GM10248 (cell line): ENCODE results near the gene RIN3.

ENCODE experiments used
- CTCF ChIA-PET: fragments of 300-600 bp; sonication (Branson Sonifier 250); formaldehyde crosslinking; extraction: SDS; loops from one replicate; lab custom pipeline; 2021; ENCODE audit warnings: antibody characterized with exemption; lab: Yijun Ruan, JAX
- POLR2A ChIA-PET: fragments of 350-650 bp; sonication (Branson Sonifier 250); formaldehyde crosslinking; extraction: SDS; loops from one replicate; lab custom pipeline; 2020; ENCODE audit warnings: antibody characterized with exemption; lab: Yijun Ruan, JAX
- DNase-seq: peaks from one replicate; pipeline ENCODE4 v3.0.0; 2012; ENCODE audit errors: extremely low spot score
- TF ChIP-seq, protein P1 (sequence below): IDR thresholded peaks from 2 replicates; pipeline ENCODE4 v1.5.1; 2012; ENCODE audit warnings: mild to moderate bottlenecking, low read depth; ENCODE audit errors: extremely low read depth, missing control alignments, control extremely low read depth

The RIN3 gene

DNA sequence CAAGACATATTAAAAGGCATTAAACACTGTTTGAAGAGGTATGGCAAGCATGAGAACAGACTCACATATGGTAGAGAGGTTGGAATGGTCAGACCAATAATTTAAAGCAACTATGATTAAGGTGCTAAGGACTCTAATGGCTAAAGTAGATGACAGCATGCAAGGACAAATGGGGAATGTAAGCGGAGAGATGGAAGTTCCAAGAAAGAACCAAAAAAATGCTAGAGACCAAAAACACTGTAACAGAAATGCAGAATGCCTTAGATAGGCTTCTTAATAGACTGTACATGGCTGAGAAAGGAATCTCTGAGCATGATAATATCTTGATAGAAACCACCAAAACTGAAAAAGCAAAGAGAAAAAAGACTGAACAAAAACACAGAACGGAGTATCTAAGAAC, 77.4 kb downstream of the RIN3 start:
- DNase-seq: no peak
- TF ChIP-seq, protein P1, sequence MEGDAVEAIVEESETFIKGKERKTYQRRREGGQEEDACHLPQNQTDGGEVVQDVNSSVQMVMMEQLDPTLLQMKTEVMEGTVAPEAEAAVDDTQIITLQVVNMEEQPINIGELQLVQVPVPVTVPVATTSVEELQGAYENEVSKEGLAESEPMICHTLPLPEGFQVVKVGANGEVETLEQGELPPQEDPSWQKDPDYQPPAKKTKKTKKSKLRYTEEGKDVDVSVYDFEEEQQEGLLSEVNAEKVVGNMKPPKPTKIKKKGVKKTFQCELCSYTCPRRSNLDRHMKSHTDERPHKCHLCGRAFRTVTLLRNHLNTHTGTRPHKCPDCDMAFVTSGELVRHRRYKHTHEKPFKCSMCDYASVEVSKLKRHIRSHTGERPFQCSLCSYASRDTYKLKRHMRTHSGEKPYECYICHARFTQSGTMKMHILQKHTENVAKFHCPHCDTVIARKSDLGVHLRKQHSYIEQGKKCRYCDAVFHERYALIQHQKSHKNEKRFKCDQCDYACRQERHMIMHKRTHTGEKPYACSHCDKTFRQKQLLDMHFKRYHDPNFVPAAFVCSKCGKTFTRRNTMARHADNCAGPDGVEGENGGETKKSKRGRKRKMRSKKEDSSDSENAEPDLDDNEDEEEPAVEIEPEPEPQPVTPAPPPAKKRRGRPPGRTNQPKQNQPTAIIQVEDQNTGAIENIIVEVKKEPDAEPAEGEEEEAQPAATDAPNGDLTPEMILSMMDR: no peak
- ChIA-PET CTCF (interaction anchor here (1.1 to 5.3 kb wide), 5 partner anchors 11 to 96 kb away, joined by 3 to 36 read pairs (median 9); no protein-coding TSS in a partner anchor), POLR2A (no interaction called here)

DNA sequence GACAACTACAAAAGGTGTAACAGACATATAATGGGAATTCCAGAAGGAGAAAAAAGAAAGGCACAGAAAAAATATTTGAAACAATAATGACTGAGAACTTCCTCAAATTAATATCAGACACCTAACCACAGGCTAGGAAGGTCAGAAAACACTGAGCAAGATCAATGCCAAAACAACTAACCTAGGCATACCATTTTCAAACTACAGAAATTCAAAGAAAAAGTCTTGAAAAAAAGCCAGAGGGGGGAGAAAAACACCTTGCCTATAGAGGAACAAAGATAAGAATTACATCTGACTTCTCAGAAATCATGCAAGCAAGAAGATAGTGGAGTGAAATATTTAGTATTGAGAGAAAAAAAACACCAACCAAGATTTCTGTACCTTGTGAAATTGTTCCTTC, 77.8 kb downstream of the RIN3 start:
- TF ChIP-seq, protein P1: no peak
- no peak for DNase-seq
- ChIA-PET CTCF (no interaction called here), POLR2A (no interaction called here)

DNA sequence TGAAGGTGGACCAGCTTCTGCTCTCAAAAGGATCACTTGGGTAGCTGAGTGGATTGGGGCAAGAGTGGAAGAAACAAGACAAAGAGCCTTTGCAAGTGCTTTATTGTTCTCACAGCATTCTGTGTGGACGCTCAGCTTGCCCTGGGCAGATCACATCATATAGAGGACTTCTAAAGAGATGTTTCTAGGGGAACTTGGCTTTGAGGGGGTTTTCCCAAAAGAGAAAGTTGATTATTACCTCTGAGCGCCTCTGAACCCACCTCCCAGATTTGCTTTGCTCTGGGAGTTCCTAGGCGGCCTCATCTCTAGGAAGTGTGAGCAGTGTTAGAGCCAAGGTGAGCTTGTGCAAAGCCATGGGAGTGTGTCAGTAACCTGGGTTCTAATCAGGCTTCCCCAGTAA, 81.7 kb downstream of the RIN3 start:
- POLR2A ChIA-PET: no interaction called here
- CTCF ChIA-PET: interaction anchor here (1.2 to 2.6 kb wide), 5 partner anchors 8 to 85 kb away, joined by 3 to 10 read pairs (median 4); no protein-coding TSS in a partner anchor
- no peak for DNase-seq
- TF ChIP-seq, protein P1: no peak

DNA sequence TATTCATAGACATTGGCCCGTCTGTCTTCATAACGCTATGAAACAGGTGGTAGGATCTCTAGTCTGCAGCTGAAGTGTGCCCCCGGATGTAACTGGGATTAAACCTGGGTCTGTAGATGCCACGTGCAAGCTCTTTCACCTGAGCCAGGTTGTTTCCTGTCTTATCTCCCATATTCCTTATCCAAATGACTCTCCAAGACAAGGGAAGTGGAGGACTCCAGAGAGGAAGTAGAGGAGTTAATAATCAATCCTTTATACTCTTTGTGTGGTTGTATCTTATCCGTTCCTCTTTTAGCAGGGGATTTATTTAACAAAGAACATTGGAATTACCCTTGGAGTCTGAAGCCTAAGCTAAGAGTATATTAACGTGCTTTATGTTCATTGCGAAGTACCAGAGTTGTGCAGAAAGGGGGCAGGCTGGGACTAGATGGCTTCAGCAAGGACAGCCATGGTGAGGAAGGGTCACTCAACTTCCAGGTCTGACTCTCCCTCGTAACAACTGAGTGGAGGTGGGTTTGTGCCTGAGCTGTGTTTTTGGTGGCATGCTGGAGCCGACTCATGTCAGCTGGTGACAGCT, 82.8 kb downstream of the RIN3 start:
- CTCF ChIA-PET: interaction anchor here (1.0 to 2.6 kb wide), 9 partner anchors 8 to 187 kb away, joined by 3 to 11 read pairs (median 4); no protein-coding TSS in a partner anchor

DNA sequence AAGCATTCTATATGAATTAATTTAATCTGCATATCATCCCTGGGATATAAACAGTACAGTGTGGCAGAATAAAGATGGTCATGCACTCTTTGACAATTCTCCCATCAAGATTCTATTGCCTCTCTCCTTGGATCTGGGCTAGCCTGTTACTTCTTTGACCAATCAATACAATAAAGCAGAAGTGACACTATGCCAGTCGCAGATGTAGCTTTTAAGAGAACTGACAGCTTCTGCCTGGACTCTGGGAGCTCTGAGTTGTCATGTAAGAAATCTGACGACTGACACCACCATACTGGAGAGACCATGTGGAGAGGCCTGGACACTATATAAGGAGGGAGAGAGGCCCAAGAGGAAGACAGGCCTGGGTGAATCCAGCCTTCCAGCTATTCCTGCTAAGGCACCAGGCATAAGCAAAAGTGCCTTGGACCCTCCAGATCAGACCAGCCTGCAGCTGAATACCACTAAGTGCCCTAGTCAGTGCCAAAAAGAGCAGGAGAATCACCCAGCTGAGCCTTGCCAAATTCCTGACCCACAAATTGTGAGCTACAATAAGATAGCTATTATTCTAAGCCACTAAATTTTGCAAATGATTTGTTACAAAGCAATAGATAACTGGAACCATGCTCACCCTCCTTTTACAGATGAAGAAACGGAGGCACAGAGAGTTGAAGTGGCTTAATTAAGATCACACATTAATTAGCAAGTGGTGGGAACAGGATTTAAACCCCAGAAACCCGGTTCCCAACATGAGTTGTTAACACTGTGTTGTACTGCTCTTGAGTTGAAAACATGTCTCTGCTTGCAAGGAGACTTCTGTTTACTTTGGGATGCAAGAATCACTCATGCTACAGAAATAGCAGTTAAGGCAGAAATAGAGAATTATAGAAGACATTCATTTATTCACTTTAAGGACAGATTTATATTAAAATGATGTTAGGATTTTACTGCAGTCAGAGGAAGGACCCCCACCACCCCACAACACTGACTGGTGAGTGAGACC, 84.6 kb downstream of the RIN3 start:
- no peak for DNase-seq
- POLR2A ChIA-PET: interaction anchor here (0.5 kb wide), 1 partner anchor 86 kb away, joined by 3 read pairs; no protein-coding TSS in a partner anchor
- TF ChIP-seq, protein P1: no peak
- CTCF ChIA-PET: interaction anchor here (0.9 to 6.5 kb wide), 7 partner anchors 9 to 185 kb away, joined by 3 to 36 read pairs (median 4); no protein-coding TSS in a partner anchor

More for the DNA sequence above, 82.8 kb downstream of the RIN3 start:
- DNase-seq: no peak
- POLR2A ChIA-PET: no interaction called here
- TF ChIP-seq, protein P1: no peak

DNA sequence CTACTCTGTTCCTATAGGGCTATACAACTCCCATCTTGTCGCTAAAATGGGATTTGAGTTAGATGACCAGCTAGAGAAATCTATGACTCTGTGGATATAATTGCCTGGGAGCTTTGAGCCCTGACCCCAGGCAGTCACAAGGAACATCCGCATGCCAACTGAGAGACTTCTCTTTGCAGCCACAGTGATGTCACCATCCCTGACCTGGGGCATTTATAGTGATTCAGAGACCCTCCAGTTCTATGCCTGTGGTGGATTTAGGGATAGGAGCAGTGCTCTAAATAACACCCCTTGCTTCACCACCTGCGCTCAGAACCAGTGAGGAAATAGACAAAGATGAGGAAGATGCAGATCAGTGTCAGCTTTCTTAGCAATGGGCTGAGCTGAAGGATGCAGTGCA, 86.2 kb downstream of the RIN3 start:
- POLR2A ChIA-PET: no interaction called here
- no peak for DNase-seq
- CTCF ChIA-PET: interaction anchor here (0.9 to 6.5 kb wide), 3 partner anchors 12 to 23 kb away, joined by 3 to 36 read pairs (median 5); no protein-coding TSS in a partner anchor
- TF ChIP-seq, protein P1: no peak
